Endodermal cell (in vitro differentiated cells): ENCODE measurements around the gene RDH8. TPM values are rescaled to one million over a fixed set of nuclear protein-coding genes. Genes with fewer than 3 reads are reported as not detected.
"Not testable (repeated sequence)": the region's sequence is repeated elsewhere in the genome, so short reads cannot be mapped to it uniquely, and the experiment has no call there.

Experiments
- DNase-seq: peaks from one replicate; pipeline ENCODE4 v3.0.0-alpha.2; 2017
- H3K27ac ChIP-seq: 2 replicates; pipeline ENCODE4 v1.5.1; 2013; ENCODE audit warnings: mild to moderate bottlenecking, low read depth, low read length, moderate library complexity
- H3K27me3 ChIP-seq: 2 replicates; pipeline ENCODE4 v1.6.1; 2013; ENCODE audit warnings: mild to moderate bottlenecking, low read length, moderate library complexity; ENCODE audit not compliant: insufficient read depth, control insufficient read depth, poor library complexity, severe bottlenecking
- H3K36me3 ChIP-seq: 2 replicates; pipeline ENCODE4 v1.7.0; 2013; ENCODE audit warnings: mild to moderate bottlenecking, low read length, moderate library complexity; ENCODE audit not compliant: control insufficient read depth, insufficient read depth
- H3K4me1 ChIP-seq: one replicate; pipeline ENCODE4 v1.7.0; 2013; ENCODE audit warnings: low read length; ENCODE audit not compliant: control insufficient read depth, insufficient read depth
- H3K4me3 ChIP-seq: 2 replicates; pipeline ENCODE4 v1.5.1; 2013; ENCODE audit warnings: mild to moderate bottlenecking, low read length, moderate library complexity
- H3K9ac ChIP-seq: 2 replicates; pipeline ENCODE4 v1.6.1; 2013; ENCODE audit warnings: mild to moderate bottlenecking, low read length, moderate library complexity; ENCODE audit not compliant: poor library complexity, severe bottlenecking; ENCODE audit errors: extremely low read depth
- H3K9me3 ChIP-seq: 2 replicates; pipeline ENCODE4 v1.6.1; 2013; ENCODE audit warnings: mild to moderate bottlenecking, low read length, moderate library complexity; ENCODE audit not compliant: control insufficient read depth
- H3K27ac Mint-ChIP-seq: 2 replicates; pipeline ENCODE4 v1.8.0; 2020; ENCODE audit warnings: mixed read lengths
- H3K27me3 Mint-ChIP-seq: 2 replicates; pipeline ENCODE4 v1.8.0; 2021; ENCODE audit warnings: mild to moderate bottlenecking, mixed read lengths; ENCODE audit not compliant: insufficient read depth
- H3K36me3 Mint-ChIP-seq: 2 replicates; pipeline ENCODE4 v1.8.0; 2020; ENCODE audit warnings: low read depth, mixed read lengths
- H3K4me1 Mint-ChIP-seq: 2 replicates; pipeline ENCODE4 v1.8.0; 2020; ENCODE audit warnings: mixed read lengths
- H3K4me3 Mint-ChIP-seq: 2 replicates; pipeline ENCODE4 v1.8.0; 2020; ENCODE audit warnings: mild to moderate bottlenecking, moderate library complexity, mixed read lengths
- H3K9me3 Mint-ChIP-seq: 2 replicates; pipeline ENCODE4 v1.8.0; 2020; ENCODE audit warnings: mild to moderate bottlenecking, mixed read lengths
- CTCF ChIP-seq: fragments of 200-600 bp; sonication (generic); conservative IDR thresholded peaks from 2 replicates; pipeline ENCODE4 v1.5.0; 2021; ENCODE audit warnings: antibody characterized with exemption, mild to moderate bottlenecking
- WGBS, 2 experiments: methylation state at CpG; one replicate each; pipeline versions ENCODE4 v1.1.5 to v1.1.7; 2013; ENCODE audit warnings: missing lambda C conversion rate in 2 of 2, mixed read lengths in 1 of 2; ENCODE audit not compliant: insufficient coverage in 1 of 2, insufficient read length in 1 of 2; 5-methylcytosine and 5-hydroxymethylcytosine counted together
- total RNA-seq, 2 donors: library from RNA; stranded (reverse); fragmentation: NEBNext Ultra II Directional in 1 of 2; extraction: Animal tissue kit (Norgen Biotek cat#: 25700) in 1 of 2; gene quantifications; 2 replicates in 1 of 2; 3 replicates in 1 of 2; pipeline ENCODE4 v1.2.1, GENCODE V29; 2021

The RDH8 gene
- total RNA-seq, 2 donors from 2014 or later: not detected

- H3K36me3 ChIP-seq: no peaks in the 10 kb centered on the region
- H3K9me3 Mint-ChIP-seq: no peaks in the 10 kb centered on the region
- H3K9me3 ChIP-seq: no peaks in the 10 kb centered on the region
- DNase-seq: no peak
- no peak overlapping the region for H3K4me3 ChIP-seq
- no peaks in the 10 kb centered on the region for H3K4me1 Mint-ChIP-seq
- TF ChIP-seq CTCF: no peak
- H3K9ac ChIP-seq: no peak overlapping the region
- H3K27me3 ChIP-seq: no peaks in the 10 kb centered on the region
- H3K27me3 Mint-ChIP-seq: peaks cover 7% of the 10 kb centered on the region
- no peak overlapping the region for H3K4me3 Mint-ChIP-seq
- H3K4me1 ChIP-seq: no peaks in the 10 kb centered on the region
- H3K27ac Mint-ChIP-seq: no peak overlapping the region
- 76 to 89% methylated on average over 4 to 6 of the region's 6 CpGs for WGBS, 2 experiments
- no peaks in the 10 kb centered on the region for H3K36me3 Mint-ChIP-seq
- H3K27ac ChIP-seq: no peak overlapping the region
Measured at GRCh38 chr19:10020851-10021250, 7.6 kb downstream of the RDH8 start.

- no peaks in the 10 kb centered on the region for H3K9me3 ChIP-seq
- Mint-ChIP-seq H3K36me3 (no peaks in the 10 kb centered on the region), H3K27ac (no peak overlapping the region), H3K27me3 (peaks cover 10% of the 10 kb centered on the region), H3K9me3 (no peaks in the 10 kb centered on the region), H3K4me3 (no peak overlapping the region), H3K4me1 (no peaks in the 10 kb centered on the region)
- no peaks in the 10 kb centered on the region for H3K4me1 ChIP-seq
- H3K36me3 ChIP-seq: no peaks in the 10 kb centered on the region
- H3K27me3 ChIP-seq: peaks cover 4% of the 10 kb centered on the region
- no peak for DNase-seq
- 91 to 95% methylated on average over 14 to 23 of the region's 23 CpGs for WGBS, 2 experiments
- H3K27ac ChIP-seq: no peak overlapping the region
- H3K9ac ChIP-seq: no peak overlapping the region
- TF ChIP-seq CTCF: no peak
- no peak overlapping the region for H3K4me3 ChIP-seq
Measured at GRCh38 chr19:10021446-10021845, 8.2 kb downstream of the RDH8 start.

- no peak for DNase-seq
- Histone ChIP-seq H3K36me3 (no peaks in the 10 kb centered on the region), H3K4me3 (no peak overlapping the region), H3K4me1 (no peaks in the 10 kb centered on the region), H3K27me3 (peaks cover 9% of the 10 kb centered on the region), H3K27ac (no peak overlapping the region), H3K9ac (no peak overlapping the region), H3K9me3 (no peaks in the 10 kb centered on the region)
- Mint-ChIP-seq H3K9me3 (no peaks in the 10 kb centered on the region), H3K27me3 (peaks cover 14% of the 10 kb centered on the region), H3K27ac (no peak overlapping the region), H3K36me3 (no peaks in the 10 kb centered on the region), H3K4me3 (no peak overlapping the region), H3K4me1 (no peaks in the 10 kb centered on the region)
- TF ChIP-seq CTCF: no peak
- 78 to 88% methylated on average over 2 of the region's 2 CpGs for WGBS, 2 experiments
Measured at GRCh38 chr19:10021863-10022262, 8.6 kb downstream of the RDH8 start.

- H3K9ac ChIP-seq, H3K4me3 Mint-ChIP-seq, H3K9me3 Mint-ChIP-seq, H3K27ac ChIP-seq, H3K4me1 Mint-ChIP-seq, H3K4me1 ChIP-seq, H3K4me3 ChIP-seq, H3K36me3 ChIP-seq, H3K36me3 Mint-ChIP-seq, DNase-seq, H3K9me3 ChIP-seq, H3K27ac Mint-ChIP-seq: not testable (repeated sequence)
- H3K27me3 Mint-ChIP-seq: peaks cover 21% of the 10 kb centered on the region
- H3K27me3 ChIP-seq: peaks cover 15% of the 10 kb centered on the region
- WGBS, 2 experiments: 88 to 89% methylated on average over 5 of the region's 5 CpGs
Measured at GRCh38 chr19:10023096-10023495, 9.8 kb downstream of the RDH8 start.
